ENCODE results near the gene IQCK.

Gene IQCK

GRCh38 chr16:19748389-19749168, 30.5 kb downstream of the IQCK start:
- H3K27ac ChIP-seq (ENCODE audit: low read length): no peak overlapping the region
- H3K4me3 ChIP-seq (ENCODE audit: low read length): no peak overlapping the region
- H2AFZ ChIP-seq (ENCODE audit: low read depth, low read length): no peak overlapping the region
- H3K9ac ChIP-seq (ENCODE audit: low read length): no peak overlapping the region
- no peaks in the 10 kb centered on the region for H3K36me3 ChIP-seq (replicated peaks; ENCODE audit: low read depth, low read length)
- TF ChIP-seq CTCF (IDR thresholded peaks at IDR 0.05; ENCODE audit: low read depth, low read length) (no peak), EZH2phosphoT487 (IDR thresholded peaks at IDR 0.05; ENCODE audit: low read depth) (no peak)
- no peaks in the 10 kb centered on the region for H3K27me3 ChIP-seq (ENCODE audit: low read depth, low read length)
- no peaks in the 10 kb centered on the region for H3K9me3 ChIP-seq (ENCODE audit: insufficient read depth, low read length)
- no peaks in the 10 kb centered on the region for H3K79me2 ChIP-seq (ENCODE audit: low read length)
- H4K20me1 ChIP-seq (ENCODE audit: insufficient read depth, low read length): no peaks in the 10 kb centered on the region
- no peaks in the 10 kb centered on the region for H3K4me1 ChIP-seq (ENCODE audit: low read length)
- no peak overlapping the region for H3K4me2 ChIP-seq (ENCODE audit: low read length)

- H3K4me3 ChIP-seq (ENCODE audit: low read length): no peak overlapping the region
- H3K9ac ChIP-seq (ENCODE audit: low read length): no peak overlapping the region
- no peak overlapping the region for H3K27ac ChIP-seq (ENCODE audit: low read length)
- no peaks in the 10 kb centered on the region for H3K4me1 ChIP-seq (ENCODE audit: low read length)
- no peak overlapping the region for H3K4me2 ChIP-seq (ENCODE audit: low read length)
- no peaks in the 10 kb centered on the region for H3K27me3 ChIP-seq (ENCODE audit: low read depth, low read length)
- no peaks in the 10 kb centered on the region for H3K9me3 ChIP-seq (ENCODE audit: insufficient read depth, low read length)
- H2AFZ ChIP-seq (ENCODE audit: low read depth, low read length): no peak overlapping the region
- no peaks in the 10 kb centered on the region for H3K36me3 ChIP-seq (replicated peaks; ENCODE audit: low read depth, low read length)
- H4K20me1 ChIP-seq (ENCODE audit: insufficient read depth, low read length): no peaks in the 10 kb centered on the region
- no peaks in the 10 kb centered on the region for H3K79me2 ChIP-seq (ENCODE audit: low read length)
- TF ChIP-seq CTCF (IDR thresholded peaks at IDR 0.05; ENCODE audit: low read depth, low read length) (no peak), EZH2phosphoT487 (IDR thresholded peaks at IDR 0.05; ENCODE audit: low read depth) (no peak)
Observed at GRCh38 chr16:19749571-19750080, 31.6 kb downstream of the IQCK start.

GRCh38 chr16:19751478-19752385, 33.7 kb downstream of the IQCK start:
- TF ChIP-seq EZH2phosphoT487 (IDR thresholded peaks at IDR 0.05; ENCODE audit: low read depth) (no peak), CTCF (IDR thresholded peaks at IDR 0.05; ENCODE audit: low read depth, low read length) (no peak)

More at GRCh38 chr16:19751478-19752385, 33.7 kb downstream of the IQCK start:
- no peaks in the 10 kb centered on the region for H3K4me1 ChIP-seq (ENCODE audit: low read length)
- H2AFZ ChIP-seq (ENCODE audit: low read depth, low read length): no peak overlapping the region
- H3K4me3 ChIP-seq (ENCODE audit: low read length): no peak overlapping the region
- H3K9me3 ChIP-seq (ENCODE audit: insufficient read depth, low read length): no peaks in the 10 kb centered on the region
- H4K20me1 ChIP-seq (ENCODE audit: insufficient read depth, low read length): no peaks in the 10 kb centered on the region
- no peaks in the 10 kb centered on the region for H3K79me2 ChIP-seq (ENCODE audit: low read length)
- H3K27ac ChIP-seq (ENCODE audit: low read length): no peak overlapping the region
- no peak overlapping the region for H3K9ac ChIP-seq (ENCODE audit: low read length)
- no peaks in the 10 kb centered on the region for H3K36me3 ChIP-seq (replicated peaks; ENCODE audit: low read depth, low read length)
- H3K27me3 ChIP-seq (ENCODE audit: low read depth, low read length): no peaks in the 10 kb centered on the region
- H3K4me2 ChIP-seq (ENCODE audit: low read length): no peak overlapping the region
